Testis (tissue), 2 donors: Measurements from ENCODE around the gene UBE2QL1.

Experiments used
- POLR2A ChIP-seq: fragments of 450-650 bp; IDR thresholded peaks from one replicate; pipeline ENCODE4 v1.6.1; 2017; ENCODE audit warnings: antibody characterized with exemption, mild to moderate bottlenecking, moderate library complexity
- TF ChIP-seq, protein P1 (sequence below), 3 experiments: fragments of 450-650 bp in 2 of 3; fragments of 200-600 bp in 1 of 3; sonication (generic) in 1 of 3; IDR thresholded peaks; one replicate each; pipeline ENCODE4 v1.5.1; 2016 to 2019; ENCODE audit warnings: antibody characterized with exemption in 3 of 3, mild to moderate bottlenecking in 2 of 3, moderate library complexity in 1 of 3

GRCh38 chr5:6399980-6400910 is 48.4 kb upstream of the UBE2QL1 start:
- TF ChIP-seq, protein P1, sequence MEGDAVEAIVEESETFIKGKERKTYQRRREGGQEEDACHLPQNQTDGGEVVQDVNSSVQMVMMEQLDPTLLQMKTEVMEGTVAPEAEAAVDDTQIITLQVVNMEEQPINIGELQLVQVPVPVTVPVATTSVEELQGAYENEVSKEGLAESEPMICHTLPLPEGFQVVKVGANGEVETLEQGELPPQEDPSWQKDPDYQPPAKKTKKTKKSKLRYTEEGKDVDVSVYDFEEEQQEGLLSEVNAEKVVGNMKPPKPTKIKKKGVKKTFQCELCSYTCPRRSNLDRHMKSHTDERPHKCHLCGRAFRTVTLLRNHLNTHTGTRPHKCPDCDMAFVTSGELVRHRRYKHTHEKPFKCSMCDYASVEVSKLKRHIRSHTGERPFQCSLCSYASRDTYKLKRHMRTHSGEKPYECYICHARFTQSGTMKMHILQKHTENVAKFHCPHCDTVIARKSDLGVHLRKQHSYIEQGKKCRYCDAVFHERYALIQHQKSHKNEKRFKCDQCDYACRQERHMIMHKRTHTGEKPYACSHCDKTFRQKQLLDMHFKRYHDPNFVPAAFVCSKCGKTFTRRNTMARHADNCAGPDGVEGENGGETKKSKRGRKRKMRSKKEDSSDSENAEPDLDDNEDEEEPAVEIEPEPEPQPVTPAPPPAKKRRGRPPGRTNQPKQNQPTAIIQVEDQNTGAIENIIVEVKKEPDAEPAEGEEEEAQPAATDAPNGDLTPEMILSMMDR (IDR thresholded peaks at IDR 0.05): no peak
- no peak for TF ChIP-seq POLR2A
